GM21528 (cell line): ENCODE measurements around the gene CAMK2B.

Experiments
- ATAC-seq: cut with Tn5 transposase; IDR thresholded peaks from one replicate; pipeline ENCODE4 v1.9.1; 2021; ENCODE audit warnings: mild to moderate bottlenecking, moderate library complexity; ENCODE audit not compliant: unreplicated experiment, low FRiP score

Gene CAMK2B

DNA sequence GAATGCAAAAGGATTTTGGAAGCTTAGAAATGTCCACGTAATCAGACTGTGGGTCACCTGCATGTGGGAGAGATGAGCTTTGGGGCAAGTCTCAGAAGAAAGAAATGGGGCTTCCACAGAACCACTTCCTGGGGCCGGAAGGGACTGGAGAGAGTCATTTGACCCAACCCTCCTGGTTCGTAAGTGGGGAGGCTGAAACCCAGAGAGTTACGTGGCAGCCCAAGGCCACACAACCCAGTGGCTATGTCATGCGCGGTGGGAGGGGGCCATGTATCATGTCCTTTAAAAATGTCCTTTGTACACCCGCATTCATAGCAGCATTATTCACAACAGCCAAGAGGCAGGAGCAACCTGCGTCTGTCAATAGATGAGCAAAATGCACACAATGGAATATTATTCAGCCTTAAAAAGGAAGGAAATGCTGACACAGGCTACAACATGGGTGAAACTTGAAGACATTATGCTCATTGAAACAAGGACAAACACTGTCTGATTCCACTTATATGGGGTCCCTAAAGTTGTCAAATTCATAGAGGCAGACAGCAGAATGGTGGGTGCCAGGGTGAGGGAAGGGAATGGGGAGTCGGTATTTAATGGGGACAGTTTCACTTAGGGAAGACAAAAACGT, 15.1 kb downstream of the CAMK2B start:
- ATAC-seq = no peak

GRCh38 chr7:44309271-44310091, 15.9 kb downstream of the CAMK2B start:
- no peak for ATAC-seq

DNA sequence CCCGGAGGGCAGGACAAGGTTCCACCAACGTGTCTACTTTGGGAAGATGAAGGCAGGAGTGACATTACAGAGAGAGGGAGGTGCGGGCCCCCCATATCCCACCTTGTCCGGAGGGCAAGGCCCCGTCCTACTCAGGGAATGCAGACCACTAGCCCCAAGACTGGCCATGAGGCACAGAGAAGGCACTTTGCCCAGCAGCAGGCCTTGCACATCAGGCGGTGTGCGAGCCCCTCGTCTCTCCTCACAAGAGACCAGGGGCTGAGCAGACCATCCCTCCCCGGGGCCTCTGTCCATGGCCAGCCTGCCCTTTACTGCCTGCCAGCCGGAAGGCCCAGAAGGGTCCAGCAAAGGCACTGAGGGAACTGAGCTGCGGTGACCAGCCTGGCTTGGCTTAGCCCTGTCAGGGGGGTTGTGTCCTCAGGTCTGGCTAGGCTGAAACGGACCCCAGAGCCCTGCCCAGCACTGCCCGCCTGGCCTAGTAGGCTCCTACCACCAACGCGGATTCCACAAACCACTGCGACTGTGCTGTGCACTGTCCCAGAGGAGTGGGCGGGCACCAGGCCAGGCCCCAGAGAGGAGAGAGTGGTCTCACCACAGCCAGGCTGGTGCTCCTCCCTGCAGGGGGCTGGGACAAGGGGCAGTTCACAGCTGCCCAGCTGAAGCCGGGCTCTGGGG, 16.7 kb downstream of the CAMK2B start:
- no peak for ATAC-seq

GRCh38 chr7:44307905-44308595, 17.3 kb downstream of the CAMK2B start:
- ATAC-seq = no peak

DNA sequence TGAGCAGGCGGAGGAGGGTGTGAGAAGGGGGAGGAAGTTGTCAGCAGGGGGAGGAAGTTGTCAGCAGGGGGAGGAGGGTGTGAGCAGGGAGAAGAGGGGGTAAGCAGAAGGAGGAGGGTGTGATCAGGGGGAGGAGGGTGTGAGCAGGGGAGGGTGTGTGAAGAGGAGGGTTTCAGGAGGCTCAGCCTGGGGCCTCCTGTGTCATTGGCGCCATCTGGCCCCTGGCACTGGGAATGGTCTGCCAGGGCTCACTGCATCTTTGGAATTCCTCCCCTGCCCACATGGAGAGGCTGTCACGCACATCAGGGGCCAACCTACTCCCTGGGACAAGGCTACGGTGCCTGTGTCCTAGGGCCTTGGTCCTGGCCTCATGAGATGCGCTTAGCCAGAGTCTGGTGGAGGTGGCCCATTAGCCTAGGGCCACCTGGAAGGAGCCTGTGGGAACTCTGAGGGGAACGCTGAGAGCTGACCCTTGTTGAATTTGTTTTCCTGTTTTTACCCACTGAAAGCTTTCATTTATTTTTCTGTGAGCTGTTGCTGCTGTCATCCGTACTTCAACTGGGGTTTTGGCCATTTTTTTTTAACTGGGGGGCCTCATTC, 18.0 kb downstream of the CAMK2B start:
- ATAC-seq = no peak

GRCh38 chr7:44306606-44307005, 18.8 kb downstream of the CAMK2B start:
- ATAC-seq = no peak

DNA sequence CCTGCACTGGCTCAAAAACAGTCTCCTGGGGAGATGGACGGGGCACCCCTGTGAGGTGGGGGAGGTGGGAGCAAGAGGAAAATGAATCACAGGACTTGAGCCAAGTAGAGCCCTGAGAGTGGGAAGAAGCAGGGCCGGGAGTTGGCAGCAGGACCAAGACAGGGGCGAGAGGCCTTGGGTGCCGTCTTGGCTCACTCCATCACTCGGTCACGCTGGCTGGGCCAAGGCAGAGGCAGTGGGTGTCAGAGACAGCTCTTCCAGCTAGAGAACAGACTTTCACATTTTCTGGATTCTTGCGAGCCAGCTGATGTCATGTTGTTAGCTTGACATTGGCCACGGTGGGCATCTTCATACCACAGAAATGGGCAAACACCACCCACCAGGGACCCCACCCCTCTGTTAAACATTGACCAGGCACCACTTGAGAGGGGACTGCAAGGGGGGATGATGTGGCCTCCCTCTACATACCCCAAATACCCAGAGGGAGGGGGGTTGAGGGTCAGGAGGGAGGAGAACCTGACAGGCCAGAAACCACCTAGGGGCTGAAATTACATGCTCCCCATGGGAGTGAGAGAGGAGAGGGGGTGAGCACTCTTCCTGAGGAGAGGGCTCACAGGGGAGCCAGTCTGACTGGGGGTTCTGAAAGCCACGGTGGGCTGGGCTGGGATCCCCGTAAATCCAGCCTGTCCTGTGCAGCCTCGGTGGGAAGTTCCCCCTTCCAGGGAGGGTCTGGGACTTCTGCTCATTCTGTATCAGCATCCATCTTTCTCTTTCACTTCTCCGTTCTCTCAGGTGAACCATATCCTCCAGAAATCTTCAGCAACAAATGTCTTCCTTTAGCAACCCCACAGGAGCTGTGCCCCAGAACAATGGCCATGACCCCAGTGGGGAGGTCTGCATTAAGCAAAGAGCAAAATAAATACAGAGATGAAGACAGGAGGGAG, 19.6 kb downstream of the CAMK2B start:
- ATAC-seq = no peak

DNA sequence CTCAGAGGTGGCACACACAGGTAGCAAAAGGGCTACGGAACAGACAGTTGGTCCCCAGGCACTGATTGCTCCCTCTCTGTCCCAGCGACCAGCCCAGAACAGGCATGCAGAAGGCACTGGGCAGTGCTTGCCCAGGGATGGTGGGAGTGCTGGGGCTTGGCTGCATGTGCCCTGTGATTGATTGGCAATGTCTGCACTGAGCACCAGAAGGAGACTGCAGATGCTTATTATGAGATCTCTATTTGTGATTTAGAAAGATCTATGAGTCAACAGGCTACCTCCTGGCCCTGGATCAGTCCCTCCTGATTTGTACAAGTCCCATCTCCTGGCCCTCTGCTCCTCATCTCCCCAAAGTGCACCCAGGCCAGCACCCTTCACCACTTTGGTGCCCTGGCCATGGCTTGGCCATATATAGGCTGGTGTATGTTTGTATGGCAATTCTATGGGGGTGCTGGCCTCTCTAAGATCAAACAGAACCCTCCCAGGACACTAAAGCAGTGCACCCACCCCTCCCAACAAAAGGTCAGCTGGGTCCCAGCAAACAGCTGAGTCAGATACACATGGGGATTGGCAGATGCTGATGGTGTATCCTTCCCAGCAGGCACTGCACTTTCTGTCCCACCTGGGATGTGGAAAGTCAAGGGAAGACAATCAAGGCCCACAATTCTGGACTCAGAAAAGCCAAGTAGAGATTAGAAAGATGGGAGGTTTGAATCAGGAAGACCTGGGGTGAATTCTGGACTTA, 30.9 kb downstream of the CAMK2B start:
- ATAC-seq = no peak

- no peak for ATAC-seq
Observed at GRCh38 chr7:44293561-44294324, 31.7 kb downstream of the CAMK2B start.

- ATAC-seq = no peak
Observed at GRCh38 chr7:44292876-44293560, 32.4 kb downstream of the CAMK2B start.

GRCh38 chr7:44292420-44292817, 33.0 kb downstream of the CAMK2B start:
- ATAC-seq = no peak

GRCh38 chr7:44291733-44292419, 33.5 kb downstream of the CAMK2B start:
- no peak for ATAC-seq

DNA sequence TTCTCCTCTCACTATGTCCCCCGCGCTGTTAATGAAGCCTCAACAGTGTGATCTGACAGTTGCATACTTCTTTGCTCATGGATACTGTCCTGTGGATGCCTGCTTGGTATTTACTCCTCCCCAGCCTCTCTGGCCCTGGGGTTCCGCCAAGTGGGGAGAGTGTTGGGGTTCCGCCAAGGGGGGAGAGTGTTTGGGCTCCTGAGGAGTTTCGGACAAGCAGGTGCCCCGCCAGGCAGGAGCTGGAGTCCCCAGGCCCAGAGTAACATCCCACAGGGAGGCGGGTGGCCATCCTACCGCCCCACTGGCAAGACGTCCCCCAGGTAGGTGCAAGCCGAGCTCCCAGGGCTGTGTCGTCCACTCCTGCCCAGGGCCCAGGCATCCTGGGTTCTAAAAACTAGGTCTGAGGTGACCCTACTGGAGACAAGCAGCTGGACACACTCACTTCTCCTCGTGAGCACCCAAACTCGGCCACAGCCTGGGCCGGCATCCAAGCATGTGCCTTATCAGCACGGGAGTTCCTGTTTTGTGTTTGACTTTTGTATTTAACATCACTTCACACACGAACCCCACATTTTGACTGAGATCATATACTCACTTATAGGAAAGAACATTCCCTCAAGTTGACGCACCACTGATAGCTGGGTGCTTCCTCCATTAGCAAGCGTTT, 34.2 kb downstream of the CAMK2B start:
- ATAC-seq = no peak

DNA sequence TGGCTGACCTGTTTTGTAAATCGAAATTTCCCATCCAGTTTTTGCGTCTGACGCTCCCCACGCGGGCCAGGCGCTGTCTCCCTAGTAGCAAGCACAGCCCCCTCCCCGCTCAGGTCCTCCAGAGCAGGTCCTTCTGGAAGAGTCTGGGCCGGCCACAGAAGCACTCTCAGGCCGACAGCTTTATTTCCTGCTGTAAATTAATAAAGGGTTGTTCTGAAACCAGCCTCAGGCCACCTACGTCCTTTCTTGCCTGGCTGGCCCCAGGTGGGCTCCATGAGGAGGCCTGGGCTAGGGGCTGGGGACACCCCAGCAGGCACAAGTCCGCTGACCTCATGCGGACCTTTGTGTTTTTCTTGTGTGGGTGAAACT, 35.2 kb downstream of the CAMK2B start:
- ATAC-seq = no peak

DNA sequence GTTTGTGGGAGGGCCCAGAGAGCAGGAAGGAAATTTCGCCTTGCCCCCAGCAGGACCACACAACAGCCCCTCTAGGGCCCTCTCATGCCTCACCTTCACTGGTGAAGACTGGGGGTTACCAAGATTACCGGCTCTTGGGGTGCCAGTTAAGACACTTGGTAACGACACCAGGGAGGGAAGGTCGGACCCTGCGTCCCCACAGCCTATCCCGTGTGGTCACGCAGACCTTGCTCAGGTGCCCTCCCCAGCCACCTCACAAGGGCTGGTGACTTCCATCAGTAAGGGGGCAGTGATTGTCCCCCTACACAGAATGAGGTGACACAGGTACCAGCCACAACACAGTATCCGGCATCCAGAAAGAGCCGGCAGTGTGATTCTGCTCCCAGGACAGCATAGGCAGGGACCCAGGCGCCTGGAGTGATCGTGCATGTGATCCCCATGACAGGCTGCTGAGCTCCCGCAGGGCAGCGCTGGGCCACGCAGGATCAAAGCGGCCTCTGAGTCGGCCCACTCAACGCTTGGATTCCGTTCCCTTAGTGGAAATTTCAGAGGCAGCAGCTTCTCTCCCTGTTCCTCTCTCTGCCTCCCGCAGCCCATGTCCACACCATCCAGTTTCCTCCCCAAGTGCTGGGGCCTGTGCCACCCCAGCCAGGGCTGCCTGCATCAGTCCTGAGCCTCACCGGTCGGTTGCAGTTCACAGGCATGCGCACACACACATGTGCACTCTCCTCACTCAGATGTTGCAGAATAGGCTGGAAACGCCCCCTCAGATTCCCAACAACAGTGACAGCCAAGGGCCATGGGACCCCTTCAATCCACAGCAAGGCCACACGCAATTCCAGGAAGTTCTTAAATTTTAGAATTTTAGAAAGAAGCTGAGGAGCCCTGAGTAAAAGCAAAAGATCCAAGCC, 35.8 kb downstream of the CAMK2B start:
- no peak for ATAC-seq
